ENCODE results near the gene ATOSB. TPM values are rescaled to one million over a fixed set of nuclear protein-coding genes. Genes with fewer than 3 reads are reported as not detected.

ATOSB gene
- total RNA-seq, 1 experiment from 2014 or later, result 10.2 TPM

DNA sequence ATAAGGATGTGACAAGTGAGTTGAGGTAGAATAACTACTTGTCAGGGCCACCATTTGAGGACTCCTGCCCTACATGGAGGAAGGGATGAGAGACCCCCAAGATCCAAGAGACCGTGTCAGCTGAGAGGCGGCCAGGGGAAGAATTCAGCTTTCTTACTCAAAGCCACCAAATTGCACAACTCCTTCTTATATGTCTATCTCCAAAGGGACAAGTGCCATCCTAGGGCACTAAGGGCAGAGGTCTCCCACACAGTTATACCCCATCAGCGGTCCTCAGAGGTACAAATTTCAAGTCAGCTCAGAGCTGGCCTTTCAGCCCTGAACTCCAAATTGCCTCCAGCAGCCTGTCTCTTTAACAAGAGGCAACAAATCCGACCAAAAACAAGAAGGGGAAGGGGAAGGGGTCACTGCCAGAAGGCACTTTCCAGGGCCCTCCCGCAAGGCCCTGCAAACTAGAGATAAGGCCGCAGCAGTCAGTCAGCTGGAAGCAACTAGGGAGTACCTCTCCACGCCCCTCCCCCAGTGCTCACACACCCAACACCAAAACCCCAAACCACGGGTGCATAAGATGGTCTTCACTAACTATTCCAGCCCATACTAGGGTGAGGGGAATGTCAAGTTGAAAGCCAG is 6.6 kb downstream of the ATOSB start:
- Histone ChIP-seq H3K9me3 (ENCODE audit: control insufficient read depth in 1 of 2, insufficient read depth in 1 of 2, low read depth in 1 of 2, low read length in 2 of 2) (no peaks in the 10 kb centered on the region), H3K4me2 (ENCODE audit: low read length) (no peak overlapping the region), H3K27me3 (ENCODE audit: insufficient read depth, low read length) (no peaks in the 10 kb centered on the region), H2AFZ (ENCODE audit: low read depth, low read length, poor library complexity, severe bottlenecking) (no peak overlapping the region), H3K9me2 (ENCODE audit: insufficient read depth) (no peaks in the 10 kb centered on the region), H3K9ac (ENCODE audit: low read length) (no peak overlapping the region), H3K79me2 (ENCODE audit: insufficient read depth, low read length) (no peaks in the 10 kb centered on the region), H3K4me1 (ENCODE audit: control insufficient read depth in 1 of 2, insufficient read depth in 2 of 2, low read length in 2 of 2) (peaks cover 18 to 40% of the 10 kb centered on the region in 2 experiments), H3K4me3 (replicated peaks in 1 of 2; ENCODE audit: low read depth in 1 of 2, low read length in 2 of 2) (no peak overlapping the region), H3K36me3 (ENCODE audit: control insufficient read depth in 1 of 2, insufficient read depth in 2 of 2, low read length in 2 of 2) (no peaks in the 10 kb centered on the region), H3K27ac (ENCODE audit: low read depth, low read length) (no peak overlapping the region), H4K20me1 (ENCODE audit: insufficient read depth) (no peaks in the 10 kb centered on the region)
- DNase-seq (ENCODE audit: low read depth, low spot score), result no peak
- POLR2A ChIA-PET, result no interaction called here
- TF ChIP-seq EZH2phosphoT487 (IDR thresholded peaks at IDR 0.05; ENCODE audit: borderline replicate concordance) (no peak), CTCF (IDR thresholded peaks at IDR 0.05 in 2 of 3, conservative IDR thresholded peaks at IDR 0.05 in 1 of 3; ENCODE audit: borderline replicate concordance in 1 of 3, insufficient read depth in 1 of 3, low read depth in 2 of 3, low read length in 2 of 3) (no peak), EGR1 (IDR thresholded peaks at IDR 0.05; ENCODE audit: low read depth) (no peak)
- intact Hi-C loops (cut with micrococcal nuclease), result no loop called here
- BruUV-seq (replicated peaks), result no TSS peak
- CTCF ChIA-PET, result no interaction called here
- ATAC-seq, result no peak
- RAD21 ChIA-PET (ENCODE audit: low non-redundant PET in 1 of 2, low total read pairs in 2 of 2, uncharacterized antibody in 2 of 2, unreplicated experiment in 2 of 2), result no interaction called here

- Histone ChIP-seq H3K27me3 (ENCODE audit: insufficient read depth, low read length) (no peaks in the 10 kb centered on the region), H3K36me3 (ENCODE audit: control insufficient read depth in 1 of 2, insufficient read depth in 2 of 2, low read length in 2 of 2) (no peaks in the 10 kb centered on the region), H3K27ac (ENCODE audit: low read depth, low read length) (no peak overlapping the region), H3K4me3 (replicated peaks in 1 of 2; ENCODE audit: low read depth in 1 of 2, low read length in 2 of 2) (no peak overlapping the region), H3K9me3 (ENCODE audit: control insufficient read depth in 1 of 2, insufficient read depth in 1 of 2, low read depth in 1 of 2, low read length in 2 of 2) (no peaks in the 10 kb centered on the region), H3K4me2 (ENCODE audit: low read length) (no peak overlapping the region), H3K9ac (ENCODE audit: low read length) (no peak overlapping the region), H4K20me1 (ENCODE audit: insufficient read depth) (no peaks in the 10 kb centered on the region), H3K79me2 (ENCODE audit: insufficient read depth, low read length) (no peaks in the 10 kb centered on the region), H3K4me1 (ENCODE audit: control insufficient read depth in 1 of 2, insufficient read depth in 2 of 2, low read length in 2 of 2) (peaks cover 15 to 40% of the 10 kb centered on the region in 2 experiments), H3K9me2 (ENCODE audit: insufficient read depth) (no peaks in the 10 kb centered on the region), H2AFZ (ENCODE audit: low read depth, low read length, poor library complexity, severe bottlenecking) (no peak overlapping the region)
- ChIA-PET POLR2A (no interaction called here), CTCF (no interaction called here), RAD21 (ENCODE audit: low non-redundant PET in 1 of 2, low total read pairs in 2 of 2, uncharacterized antibody in 2 of 2, unreplicated experiment in 2 of 2) (no interaction called here)
- no TSS peak for BruUV-seq (replicated peaks)
- no peak for TF ChIP-seq FOSL1 (IDR thresholded peaks at IDR 0.05; ENCODE audit: low read depth)
- no peak for TF ChIP-seq POLR2A (IDR thresholded peaks at IDR 0.05; ENCODE audit: borderline replicate concordance, extremely low read depth, insufficient read depth, insufficient read length)
- TF ChIP-seq TCF7L2 (IDR thresholded peaks at IDR 0.05; ENCODE audit: borderline replicate concordance, extremely low read depth, insufficient read depth, insufficient read length), result no peak
- TF ChIP-seq EZH2 (IDR thresholded peaks at IDR 0.05), result no peak
- no peak for TF ChIP-seq YY1 (IDR thresholded peaks at IDR 0.05; ENCODE audit: extremely low read depth, insufficient replicate concordance, low read depth, low read length)
- DNase-seq (ENCODE audit: low read depth, low spot score) (no peak), ATAC-seq (no peak)
- intact Hi-C loops (cut with micrococcal nuclease), result no loop called here
These were observed 7.2 kb downstream of the ATOSB start for GRCh38 chr9:35108461-35108860.

Data from HCT116 (cell line).